C1 segment of cervical spinal cord (tissue), 14 donors: ENCODE data around the gene SLC25A53.

Experiments used
- DNase-seq, 14 donors: peaks; one replicate each; lab custom pipeline; 2025; lab: John Stamatoyannopoulos, UW

SLC25A53 gene

DNA sequence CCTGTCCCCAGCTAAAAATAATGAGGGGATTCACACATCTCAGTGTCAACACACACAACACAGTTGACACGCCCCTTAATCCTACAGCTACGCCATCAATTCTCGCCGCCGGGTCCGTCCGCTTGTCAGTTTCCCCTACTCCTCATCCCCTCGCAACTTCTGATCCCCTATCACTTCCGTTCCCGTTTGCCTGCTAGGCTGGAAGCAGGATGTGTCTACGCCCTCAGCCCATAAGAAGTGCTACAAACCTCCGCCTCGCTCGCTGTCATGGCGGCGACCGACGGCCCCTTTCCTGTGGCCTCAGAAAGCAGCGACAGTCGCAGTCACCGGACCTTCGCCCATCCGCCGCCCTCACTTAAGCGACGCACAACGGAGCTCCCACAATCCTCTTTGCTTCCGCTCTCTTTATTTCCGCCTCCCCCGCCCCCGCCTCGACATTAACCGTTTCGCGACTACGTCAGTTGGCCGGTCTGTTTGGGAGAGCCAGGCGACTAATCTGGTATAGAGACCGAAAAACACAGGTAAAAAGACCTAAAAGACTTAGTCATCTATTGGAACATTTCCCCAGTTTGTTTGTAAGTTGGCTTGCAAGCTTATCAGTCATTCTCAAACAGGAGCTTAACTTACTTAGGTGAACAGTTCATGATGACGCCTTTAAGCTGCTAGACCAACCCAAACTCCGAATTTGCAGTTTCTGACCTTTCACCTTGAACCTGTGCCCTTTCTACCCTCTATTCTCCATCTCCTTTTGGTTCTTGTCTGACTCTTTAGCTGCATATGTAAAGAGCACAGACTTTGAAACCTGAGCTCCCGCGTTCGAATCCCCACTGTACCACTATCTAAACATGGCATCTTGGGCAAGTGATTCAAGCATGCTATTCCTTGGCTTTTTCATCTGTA, at the start of gene SLC25A53:
Gene SLC25A53 (minus strand): TSS at position 380 of the 900 bp plus-strand sequence. CDS start 51,752 bp downstream, outside the sequence.
- DNase-seq = peak; percentile 15 to 91 (median 70)

DNA sequence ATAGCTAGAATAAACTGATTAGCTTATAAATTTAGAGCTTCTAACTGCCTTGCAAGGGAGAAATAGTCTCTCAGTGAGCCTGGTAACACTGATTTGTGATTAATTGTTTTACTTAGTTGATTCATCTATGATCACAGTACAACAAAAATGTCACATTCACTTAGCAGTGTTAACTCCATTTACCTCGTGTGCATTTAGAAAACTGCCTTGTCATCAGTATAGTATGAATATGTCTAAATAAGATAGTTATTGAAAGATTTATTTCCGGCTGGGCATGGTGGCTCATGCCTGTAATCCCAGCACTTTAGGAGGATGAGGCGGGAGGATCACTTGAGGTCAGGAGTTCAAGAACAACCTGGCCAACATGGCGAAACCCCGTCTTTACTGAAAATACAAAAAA, 48.7 kb upstream of the SLC25A53 start:
- no peak for DNase-seq

- peak in 1 of 14 donors; percentile 2 for DNase-seq
These were observed 38.8 kb upstream of the SLC25A53 start for GRCh38 chrX:104195489-104196084.

DNA sequence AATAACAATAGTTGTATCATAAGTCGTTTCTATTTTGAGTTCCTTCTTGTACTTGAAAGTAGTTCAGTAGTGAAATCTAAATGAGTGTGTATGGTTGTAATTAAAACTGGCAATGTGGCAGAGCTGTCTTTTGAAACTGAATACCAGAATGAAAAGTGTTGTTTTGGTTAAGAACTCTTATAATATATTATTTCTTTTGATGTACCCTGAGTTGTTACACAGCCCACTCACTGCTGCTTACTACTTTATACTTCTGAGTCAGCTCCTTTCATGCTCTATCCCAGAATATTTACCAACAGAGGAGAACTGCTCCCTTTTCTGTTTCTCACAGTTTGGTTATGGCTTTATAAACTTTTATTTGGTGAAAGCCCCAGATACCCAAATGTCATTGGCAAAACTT, 38.2 kb upstream of the SLC25A53 start:
- no peak for DNase-seq

DNA sequence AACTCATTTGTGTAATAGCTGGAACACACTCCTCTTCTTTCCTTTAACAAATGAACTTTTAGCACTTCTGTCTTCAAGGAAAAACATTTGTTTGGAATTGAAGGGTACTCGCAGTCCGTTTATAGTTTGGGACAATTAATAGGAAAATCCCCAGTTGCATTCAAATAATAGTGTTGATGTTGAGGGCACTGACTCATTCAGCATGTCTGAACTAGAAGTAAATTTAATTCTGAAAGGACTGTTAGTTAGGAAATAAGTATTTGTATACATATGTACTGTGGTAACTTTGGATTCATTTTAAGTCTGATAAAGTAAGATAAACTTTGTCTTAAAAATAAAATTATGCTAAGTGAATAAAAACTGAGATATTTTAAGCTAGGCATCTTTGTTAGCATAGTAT, 36.7 kb upstream of the SLC25A53 start:
- no peak for DNase-seq

DNA sequence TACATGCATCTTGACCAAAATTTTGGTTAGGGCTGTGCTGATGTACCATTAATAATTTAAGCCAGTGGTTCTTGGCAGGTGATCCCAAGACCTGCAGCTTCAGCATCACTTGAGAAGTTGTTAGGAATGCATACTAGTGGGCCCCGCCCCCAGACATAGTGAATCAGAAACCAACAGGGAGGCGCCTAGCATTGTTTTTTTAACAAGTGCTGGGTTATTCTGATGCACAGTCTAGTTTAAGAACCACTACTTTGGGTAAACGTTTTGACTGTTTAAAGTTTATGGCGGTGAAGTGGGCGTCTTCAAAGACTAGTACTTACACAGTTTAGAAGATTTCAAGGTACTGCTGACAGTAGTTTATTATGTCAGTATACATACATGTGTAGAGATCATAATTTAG, 33.0 kb upstream of the SLC25A53 start:
- no peak for DNase-seq

GRCh38 chrX:104187931-104188330, 31.1 kb upstream of the SLC25A53 start:
- DNase-seq = peak in 1 of 14 donors; percentile 0

GRCh38 chrX:104183685-104184084, 26.9 kb upstream of the SLC25A53 start:
- DNase-seq = no peak

- no peak for DNase-seq
These were observed 17.0 kb upstream of the SLC25A53 start for GRCh38 chrX:104173841-104174240.

DNA sequence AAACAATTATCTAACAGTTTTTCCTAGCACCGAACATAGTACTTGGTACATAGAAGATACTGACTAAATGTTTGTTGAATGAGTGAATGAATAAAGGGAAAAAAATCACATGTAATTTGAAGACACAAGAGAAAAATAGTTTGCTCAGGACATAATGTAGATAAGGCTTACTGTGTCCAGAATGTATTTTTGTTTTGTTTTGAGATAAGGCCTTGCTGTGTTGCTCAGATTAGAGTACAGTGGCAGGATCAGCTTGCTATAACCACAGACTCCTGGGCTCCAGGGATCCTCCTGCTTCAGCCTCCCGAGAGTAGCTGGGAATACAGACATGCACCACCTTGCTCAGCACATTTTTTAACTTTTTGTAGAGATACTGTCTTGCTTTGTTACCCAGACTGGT, 16.0 kb upstream of the SLC25A53 start:
- DNase-seq = no peak

GRCh38 chrX:104172121-104172520, 15.3 kb upstream of the SLC25A53 start:
- DNase-seq = no peak

DNA sequence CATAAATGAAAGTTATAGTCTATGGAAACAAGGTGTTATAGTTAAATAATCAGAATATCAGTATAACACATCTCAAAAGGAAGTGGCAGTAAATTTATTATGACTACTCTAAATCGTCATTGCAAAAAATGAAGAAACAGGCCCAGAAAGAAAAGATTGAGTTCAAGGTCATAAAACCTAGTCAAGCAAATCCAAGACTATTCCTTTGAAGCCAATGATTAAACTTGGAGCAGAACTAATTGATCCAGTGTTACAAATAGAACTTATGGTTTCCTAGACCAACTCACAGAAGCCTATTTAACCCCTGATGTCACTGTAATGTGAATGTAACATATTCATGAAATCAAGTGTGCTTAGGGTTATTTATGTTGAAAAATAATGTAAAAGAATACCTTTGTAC, 11.3 kb upstream of the SLC25A53 start:
- no peak for DNase-seq

DNA sequence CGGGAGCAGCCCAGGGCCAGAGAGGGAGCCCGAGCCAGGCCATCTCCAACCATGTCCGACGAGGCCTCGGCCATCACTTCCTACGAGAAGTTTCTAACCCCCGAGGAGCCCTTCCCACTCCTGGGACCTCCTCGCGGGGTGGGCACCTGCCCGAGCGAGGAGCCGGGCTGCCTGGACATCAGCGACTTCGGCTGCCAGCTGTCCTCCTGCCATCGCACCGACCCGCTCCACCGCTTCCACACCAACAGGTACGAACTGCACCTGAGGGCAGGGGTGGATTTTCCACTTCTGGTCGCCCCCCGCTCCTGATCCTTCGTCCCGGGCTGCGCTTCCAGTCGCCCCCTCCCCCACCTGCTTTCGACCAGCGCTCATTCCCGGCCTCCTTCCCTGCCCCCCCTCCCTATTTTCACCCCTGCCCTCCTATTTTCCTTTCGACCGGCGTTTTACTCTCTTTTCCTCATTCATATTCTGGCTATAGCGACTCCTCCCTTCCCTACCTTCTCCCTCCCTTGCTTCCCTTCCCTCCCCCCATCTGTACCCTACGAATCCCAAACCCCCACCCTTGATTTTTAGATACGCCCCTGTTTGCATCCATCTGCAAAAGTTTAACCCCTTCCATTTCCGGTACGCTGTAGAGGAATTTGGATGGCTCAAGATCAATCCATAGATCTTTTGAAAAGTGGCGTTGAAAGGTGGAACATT, 10.1 kb upstream of the SLC25A53 start:
- peak in 3 of 14 donors; percentile 27 to 41 (median 30) for DNase-seq

GRCh38 chrX:104165894-104166734, 9.3 kb upstream of the SLC25A53 start, which contains the start of gene FAM199X:
Gene FAM199X, plus strand, starts transcription at chrX:104166453. Its CDS starts 333 bp downstream, at chrX:104166786.
- peak in 13 of 14 donors; percentile 31 to 83 (median 67) for DNase-seq

- DNase-seq = no peak
These were observed 5.8 kb downstream of the SLC25A53 start for GRCh38 chrX:104151037-104151436.

DNA sequence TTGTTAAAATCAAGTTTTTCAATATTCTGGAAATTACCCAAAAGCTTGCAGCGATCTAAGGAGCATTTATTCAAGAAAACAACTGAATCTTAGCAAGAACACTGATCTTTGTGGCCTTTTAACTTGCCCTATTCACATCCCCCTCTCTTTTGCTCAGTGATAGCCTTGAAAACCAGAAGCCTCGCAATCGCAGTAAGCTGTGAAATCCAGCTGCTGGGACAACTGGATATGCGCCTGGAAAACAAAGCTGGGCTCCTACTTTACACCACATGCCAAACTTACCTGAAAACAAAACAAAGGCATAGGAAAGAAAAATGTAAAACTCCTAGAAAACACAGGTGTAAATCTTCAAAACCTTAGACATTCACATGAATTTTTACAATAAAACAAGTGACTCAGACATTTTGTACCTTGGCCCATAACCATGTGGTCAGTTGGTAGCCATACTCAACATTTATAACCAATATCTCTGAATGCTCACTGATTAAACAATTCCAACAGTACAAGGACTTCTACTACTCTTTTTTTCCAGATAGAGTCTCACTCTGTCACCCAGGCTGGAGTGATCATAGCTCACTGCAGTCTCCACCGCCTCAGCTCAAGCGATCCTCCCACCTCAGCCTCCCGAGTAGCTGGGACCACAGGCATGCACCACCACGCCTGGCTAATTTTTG, 15.6 kb downstream of the SLC25A53 start:
- no peak for DNase-seq

- DNase-seq = peak in 1 of 14 donors; percentile 0
These were observed 19.3 kb downstream of the SLC25A53 start for GRCh38 chrX:104137496-104137895.

GRCh38 chrX:104136241-104137019, 20.4 kb downstream of the SLC25A53 start:
- peak in 12 of 14 donors; percentile 2 to 78 (median 27) for DNase-seq

DNA sequence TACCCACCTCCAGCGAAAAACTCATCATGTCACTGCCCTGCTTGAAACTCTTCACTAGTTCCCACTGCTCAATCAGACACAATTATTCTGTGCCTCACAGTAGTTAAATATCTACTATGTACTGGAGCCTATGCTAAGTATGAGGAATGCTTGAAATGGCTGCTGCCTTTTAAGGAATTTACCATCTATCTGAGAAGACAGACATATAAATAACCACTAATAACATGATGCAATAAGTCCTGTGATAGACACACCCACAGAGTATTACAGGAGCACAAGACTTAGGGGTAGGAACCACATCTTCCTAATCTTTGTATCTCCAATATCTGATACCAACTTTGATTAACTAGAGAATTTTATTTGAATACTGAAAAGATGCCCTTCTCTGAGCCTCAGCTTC, 21.1 kb downstream of the SLC25A53 start:
- no peak for DNase-seq
